ENCODE data around the gene SLC43A2. TPM values are rescaled to one million over a fixed set of nuclear protein-coding genes. Genes with fewer than 3 reads are reported as not detected.

SLC43A2 gene
- polyA plus RNA-seq, 2 of the 4 experiments (the other 2 are of a cell fraction): 3.5 to 7.0 TPM

DNA sequence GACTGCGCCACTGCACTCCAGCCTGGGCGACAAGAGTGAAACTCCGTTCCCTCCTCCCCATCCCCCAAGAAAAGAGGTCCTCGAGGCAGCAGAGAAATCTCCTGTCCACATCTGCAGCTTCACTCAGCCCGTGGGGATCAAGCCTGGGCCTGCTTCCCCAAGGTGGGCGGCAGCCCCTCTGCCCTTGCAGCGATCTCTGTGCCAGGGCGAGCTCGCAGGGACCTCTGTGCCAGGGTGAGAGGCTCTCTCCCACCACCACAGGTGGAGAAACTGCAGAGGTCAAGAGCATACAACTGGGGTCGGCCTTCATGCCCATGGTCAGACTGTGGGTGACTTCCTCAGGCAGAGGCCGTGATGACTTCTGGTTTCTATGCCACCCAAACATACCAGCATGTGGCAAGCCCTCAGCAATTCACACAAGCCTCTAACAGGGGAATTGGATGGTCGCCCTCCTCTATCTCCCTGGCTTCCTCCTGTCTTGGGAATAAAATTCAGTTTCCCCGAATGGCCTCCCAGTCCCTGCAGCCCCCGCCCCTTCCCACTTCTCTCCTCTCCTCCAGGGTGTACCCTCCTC is 5.5 kb downstream of the SLC43A2 start (continued):
- TF ChIP-seq HOXB5 (CRISPR knock-in tag; IDR thresholded peaks at IDR 0.05): no peak

DNA sequence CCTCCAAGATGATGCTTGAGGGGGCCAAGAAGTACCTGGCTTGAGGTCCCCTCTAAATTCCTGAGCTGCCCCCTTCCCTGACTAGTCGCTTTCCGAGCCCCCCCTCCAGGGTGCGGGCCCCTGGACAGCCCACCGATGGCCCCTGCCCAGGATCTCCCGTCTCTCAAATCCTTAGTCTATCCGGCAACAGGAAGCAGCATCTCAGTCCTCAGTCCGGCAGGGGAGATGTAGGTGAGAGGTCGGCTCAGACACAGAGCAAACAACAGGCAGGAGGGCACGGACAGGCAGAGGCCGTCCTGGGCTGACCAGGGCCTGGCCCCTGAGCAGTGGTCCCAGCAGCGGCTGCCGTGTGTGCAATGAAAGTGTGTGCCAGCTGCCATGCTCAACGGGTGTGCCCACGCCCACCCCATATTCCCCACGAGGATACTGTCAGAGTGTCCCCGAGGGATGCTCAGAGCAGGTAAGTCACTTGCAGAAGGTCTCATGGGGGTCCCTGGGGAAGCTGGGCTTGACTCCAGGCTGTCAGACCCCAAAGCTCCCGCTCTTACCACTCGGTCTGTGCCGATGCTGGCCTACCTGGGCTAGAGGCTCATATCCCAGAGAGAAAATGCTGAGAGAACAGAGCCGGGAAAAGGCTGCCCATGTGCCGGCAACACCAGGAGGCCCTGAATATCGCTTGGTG is 7.2 kb downstream of the SLC43A2 start:
- H3K4me3 ChIP-seq: no peak overlapping the region
- no peak for TF ChIP-seq ZNF302 (CRISPR knock-in tag; IDR thresholded peaks at IDR 0.05)
- TF ChIP-seq RCOR1 (IDR thresholded peaks at IDR 0.05; ENCODE audit: low read depth, low read length): no peak
- no peak for TF ChIP-seq CBX2 (IDR thresholded peaks at IDR 0.05; ENCODE audit: borderline replicate concordance, low read depth)
- TF ChIP-seq FOXS1 (CRISPR knock-in tag; IDR thresholded peaks at IDR 0.05): no peak
- TF ChIP-seq EP300 (IDR thresholded peaks at IDR 0.05): no peak
- TF ChIP-seq, protein P1, sequence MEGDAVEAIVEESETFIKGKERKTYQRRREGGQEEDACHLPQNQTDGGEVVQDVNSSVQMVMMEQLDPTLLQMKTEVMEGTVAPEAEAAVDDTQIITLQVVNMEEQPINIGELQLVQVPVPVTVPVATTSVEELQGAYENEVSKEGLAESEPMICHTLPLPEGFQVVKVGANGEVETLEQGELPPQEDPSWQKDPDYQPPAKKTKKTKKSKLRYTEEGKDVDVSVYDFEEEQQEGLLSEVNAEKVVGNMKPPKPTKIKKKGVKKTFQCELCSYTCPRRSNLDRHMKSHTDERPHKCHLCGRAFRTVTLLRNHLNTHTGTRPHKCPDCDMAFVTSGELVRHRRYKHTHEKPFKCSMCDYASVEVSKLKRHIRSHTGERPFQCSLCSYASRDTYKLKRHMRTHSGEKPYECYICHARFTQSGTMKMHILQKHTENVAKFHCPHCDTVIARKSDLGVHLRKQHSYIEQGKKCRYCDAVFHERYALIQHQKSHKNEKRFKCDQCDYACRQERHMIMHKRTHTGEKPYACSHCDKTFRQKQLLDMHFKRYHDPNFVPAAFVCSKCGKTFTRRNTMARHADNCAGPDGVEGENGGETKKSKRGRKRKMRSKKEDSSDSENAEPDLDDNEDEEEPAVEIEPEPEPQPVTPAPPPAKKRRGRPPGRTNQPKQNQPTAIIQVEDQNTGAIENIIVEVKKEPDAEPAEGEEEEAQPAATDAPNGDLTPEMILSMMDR (IDR thresholded peaks at IDR 0.05): no peak
- no peak for TF ChIP-seq POLR2A (IDR thresholded peaks at IDR 0.05; ENCODE audit: low read length)
- no peak for TF ChIP-seq MAZ (IDR thresholded peaks at IDR 0.05; ENCODE audit: borderline replicate concordance, low read depth, low read length)
- TF ChIP-seq SMC3 (IDR thresholded peaks at IDR 0.05): no peak
- TF ChIP-seq ESRRA (IDR thresholded peaks at IDR 0.05; ENCODE audit: borderline replicate concordance, low read length): no peak
- no peak for TF ChIP-seq FOSL2 (IDR thresholded peaks at IDR 0.05)
- no peak for TF ChIP-seq FOSL2 (CRISPR knock-in tag; IDR thresholded peaks at IDR 0.05)
- no peak for TF ChIP-seq HOXA7 (CRISPR knock-in tag; IDR thresholded peaks at IDR 0.05)
- TF ChIP-seq RFX5 (IDR thresholded peaks at IDR 0.05): no peak
- TF ChIP-seq, protein P2, sequence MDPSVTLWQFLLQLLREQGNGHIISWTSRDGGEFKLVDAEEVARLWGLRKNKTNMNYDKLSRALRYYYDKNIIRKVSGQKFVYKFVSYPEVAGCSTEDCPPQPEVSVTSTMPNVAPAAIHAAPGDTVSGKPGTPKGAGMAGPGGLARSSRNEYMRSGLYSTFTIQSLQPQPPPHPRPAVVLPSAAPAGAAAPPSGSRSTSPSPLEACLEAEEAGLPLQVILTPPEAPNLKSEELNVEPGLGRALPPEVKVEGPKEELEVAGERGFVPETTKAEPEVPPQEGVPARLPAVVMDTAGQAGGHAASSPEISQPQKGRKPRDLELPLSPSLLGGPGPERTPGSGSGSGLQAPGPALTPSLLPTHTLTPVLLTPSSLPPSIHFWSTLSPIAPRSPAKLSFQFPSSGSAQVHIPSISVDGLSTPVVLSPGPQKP (IDR thresholded peaks at IDR 0.05; ENCODE audit: low read depth, low read length): no peak
- no peak for TF ChIP-seq HOXB13 (CRISPR knock-in tag; IDR thresholded peaks at IDR 0.05; ENCODE audit: low read depth)
- TF ChIP-seq NR3C1 (IDR thresholded peaks at IDR 0.05): no peak
- no peak for TF ChIP-seq ZC3H11A (IDR thresholded peaks at IDR 0.05)
- TF ChIP-seq, protein P3, sequence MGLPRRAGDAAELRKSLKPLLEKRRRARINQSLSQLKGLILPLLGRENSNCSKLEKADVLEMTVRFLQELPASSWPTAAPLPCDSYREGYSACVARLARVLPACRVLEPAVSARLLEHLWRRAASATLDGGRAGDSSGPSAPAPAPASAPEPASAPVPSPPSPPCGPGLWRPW (IDR thresholded peaks at IDR 0.05): no peak
- TF ChIP-seq HEYL (CRISPR knock-in tag; IDR thresholded peaks at IDR 0.05): no peak
- H3K27ac ChIP-seq: no peak overlapping the region
- no peak overlapping the region for H3K4me2 ChIP-seq
- H3K9me3 ChIP-seq: no peaks in the 10 kb centered on the region
- ATAC-seq (no peak), DNase-seq (ENCODE audit: low read depth in 1 of 2, low spot score in 1 of 2) (no peak), FAIRE-seq (no peak)
- CTCF ChIA-PET: interaction anchor here (1.3 to 18.3 kb wide), 6 partner anchors 8 to 46 kb away, joined by 3 to 263 read pairs (median 6); partner anchors contain the start of gene SLC43A2
- POLR2A ChIA-PET: no interaction called here
- H3K4me1 ChIP-seq: peaks cover 17% of the 10 kb centered on the region
- 79% methylated on average over 22 of the region's 22 CpGs for WGBS (ENCODE audit: missing lambda C conversion rate)

DNA sequence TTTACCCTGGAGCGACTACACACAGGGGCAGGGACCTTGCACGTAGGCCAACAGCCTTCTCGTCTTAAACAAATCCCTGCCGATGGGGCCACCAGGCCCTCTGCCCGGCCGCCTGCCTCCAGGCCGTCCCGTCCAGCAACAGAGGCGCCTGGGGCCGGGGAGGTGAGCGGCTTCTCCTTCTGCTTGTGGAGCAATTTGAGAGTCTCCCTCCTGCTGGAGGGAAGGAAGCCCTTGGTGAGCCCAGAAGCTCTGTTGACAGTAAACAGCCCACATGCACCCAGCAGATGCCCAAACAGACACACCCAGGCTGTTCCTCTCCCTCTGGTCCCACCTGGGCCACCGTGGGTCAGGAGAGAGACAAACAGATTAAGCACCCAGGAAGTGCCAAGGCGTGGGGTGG is 8.1 kb downstream of the SLC43A2 start:
- no peak overlapping the region for H3K4me3 ChIP-seq
- WGBS (ENCODE audit: missing lambda C conversion rate): 75% methylated on average over 10 of the region's 13 CpGs
- ChIA-PET CTCF (interaction anchor here (9.4 to 18.3 kb wide), 2 partner anchors 8 to 45 kb away, joined by 116 to 263 read pairs; partner anchors contain the start of gene SLC43A2), POLR2A (no interaction called here)
- peak overlapping the region in 1 of 2 experiments; percentile 25; a peak in 1 of 6 replicates for H3K27ac ChIP-seq
- no peaks in the 10 kb centered on the region for H3K9me3 ChIP-seq
- DNase-seq (ENCODE audit: low read depth in 1 of 2, low spot score in 1 of 2) (no peak), FAIRE-seq (no peak), ATAC-seq (no peak)
- peaks cover 17% of the 10 kb centered on the region for H3K4me1 ChIP-seq
- no peak overlapping the region for H3K4me2 ChIP-seq
- TF ChIP-seq JUN (IDR thresholded peaks at IDR 0.05) (no peak), SMC3 (IDR thresholded peaks at IDR 0.05) (no peak), HDAC2 (IDR thresholded peaks at IDR 0.05) (no peak), FOSB (CRISPR knock-in tag; IDR thresholded peaks at IDR 0.05) (no peak), RFX5 (IDR thresholded peaks at IDR 0.05) (no peak), ZC3H11A (IDR thresholded peaks at IDR 0.05) (no peak), EHF (CRISPR knock-in tag; IDR thresholded peaks at IDR 0.05) (no peak), ZNF302 (CRISPR knock-in tag; IDR thresholded peaks at IDR 0.05) (no peak), PHF8 (IDR thresholded peaks at IDR 0.05; ENCODE audit: borderline replicate concordance, low read depth) (no peak), CBX2 (IDR thresholded peaks at IDR 0.05; ENCODE audit: borderline replicate concordance, low read depth) (no peak), RARB (CRISPR knock-in tag; IDR thresholded peaks at IDR 0.05) (no peak), RCOR1 (IDR thresholded peaks at IDR 0.05; ENCODE audit: low read depth, low read length) (no peak), CBX8 (IDR thresholded peaks at IDR 0.05) (no peak), NR3C1 (IDR thresholded peaks at IDR 0.05) (no peak)
- TF ChIP-seq, protein P4, sequence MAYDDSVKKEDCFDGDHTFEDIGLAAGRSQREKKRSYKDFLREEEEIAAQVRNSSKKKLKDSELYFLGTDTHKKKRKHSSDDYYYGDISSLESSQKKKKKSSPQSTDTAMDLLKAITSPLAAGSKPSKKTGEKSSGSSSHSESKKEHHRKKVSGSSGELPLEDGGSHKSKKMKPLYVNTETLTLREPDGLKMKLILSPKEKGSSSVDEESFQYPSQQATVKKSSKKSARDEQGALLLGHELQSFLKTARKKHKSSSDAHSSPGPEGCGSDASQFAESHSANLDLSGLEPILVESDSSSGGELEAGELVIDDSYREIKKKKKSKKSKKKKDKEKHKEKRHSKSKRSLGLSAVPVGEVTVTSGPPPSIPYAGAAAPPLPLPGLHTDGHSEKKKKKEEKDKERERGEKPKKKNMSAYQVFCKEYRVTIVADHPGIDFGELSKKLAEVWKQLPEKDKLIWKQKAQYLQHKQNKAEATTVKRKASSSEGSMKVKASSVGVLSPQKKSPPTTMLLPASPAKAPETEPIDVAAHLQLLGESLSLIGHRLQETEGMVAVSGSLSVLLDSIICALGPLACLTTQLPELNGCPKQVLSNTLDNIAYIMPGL (CRISPR knock-in tag; IDR thresholded peaks at IDR 0.05; ENCODE audit: borderline replicate concordance): no peak
- TF ChIP-seq, protein P1 (IDR thresholded peaks at IDR 0.05): no peak
